Liver (tissue), 10 donors: Measurements from ENCODE around the gene ATP11C. TPM values are rescaled to one million over a fixed set of nuclear protein-coding genes. Genes with fewer than 3 reads are reported as not detected.
A peak's percentile ranks its signal among the peaks of the same experiment; 100 is the strongest.
"Not testable (repeated sequence)": the region's sequence is repeated elsewhere in the genome, so short reads cannot be mapped to it uniquely, and the experiment has no call there.

Source experiments
- DNase-seq: peaks from one replicate; pipeline ENCODE4 v3.0.0-alpha.2; 2017; ENCODE audit warnings: low spot score
- H3K27ac ChIP-seq, 2 donors: one replicate each; pipeline ENCODE4 v1.7.0; 2013; ENCODE audit warnings: inconsistent platforms in 2 of 2, low read length in 2 of 2, control low read depth in 1 of 2, low read depth in 1 of 2, mild to moderate bottlenecking in 1 of 2
- H3K27me3 ChIP-seq, 4 donors: one replicate each; pipeline versions ENCODE4 v1.6.1 to v1.7.0; 2013; ENCODE audit warnings: low read length in 3 of 4, inconsistent platforms in 1 of 4, mild to moderate bottlenecking in 1 of 4, moderate library complexity in 1 of 4; ENCODE audit not compliant: control insufficient read depth in 4 of 4, insufficient read depth in 4 of 4
- H3K36me3 ChIP-seq, 4 donors: one replicate each; pipeline versions ENCODE4 v1.6.1 to v1.7.0; 2013; ENCODE audit warnings: low read length in 3 of 4, mild to moderate bottlenecking in 3 of 4, low read depth in 1 of 4, moderate library complexity in 1 of 4; ENCODE audit not compliant: control insufficient read depth in 4 of 4, insufficient read depth in 3 of 4
- H3K4me1 ChIP-seq, 4 donors: one replicate each; pipeline versions ENCODE4 v1.6.1 to v1.7.0; 2013; ENCODE audit warnings: low read length in 3 of 4, mild to moderate bottlenecking in 3 of 4, moderate library complexity in 1 of 4; ENCODE audit not compliant: control insufficient read depth in 4 of 4, insufficient read depth in 4 of 4
- H3K4me3 ChIP-seq, 3 donors: one replicate each; pipeline versions ENCODE4 v1.6.1 to v1.7.0; 2013; ENCODE audit warnings: low read length in 3 of 3, control low read depth in 1 of 3, low read depth in 1 of 3, mild to moderate bottlenecking in 1 of 3
- H3K9ac ChIP-seq, 2 donors: one replicate each; pipeline ENCODE4 v1.7.0; 2013; ENCODE audit warnings: low read length in 2 of 2, mild to moderate bottlenecking in 2 of 2, moderate library complexity in 2 of 2, control low read depth in 1 of 2, low read depth in 1 of 2
- H3K9me3 ChIP-seq, 4 donors: one replicate each; pipeline versions ENCODE4 v1.6.1 to v1.7.0; 2013; ENCODE audit warnings: low read length in 3 of 4; ENCODE audit not compliant: control insufficient read depth in 4 of 4
- EGR1 ChIP-seq, 2 donors: IDR thresholded peaks; 2 replicates each; pipeline ENCODE4 v1.6.1; 2016 to 2018; ENCODE audit warnings: antibody characterized with exemption in 2 of 2, low read depth in 2 of 2
- FOXA1 ChIP-seq: IDR thresholded peaks from 2 replicates; pipeline ENCODE4 v1.6.1; 2016; ENCODE audit warnings: antibody characterized with exemption
- FOXA2 ChIP-seq: IDR thresholded peaks from 2 replicates; pipeline ENCODE4 v1.6.1; 2016; ENCODE audit warnings: antibody characterized with exemption
- HNF4A ChIP-seq, 2 donors: conservative IDR thresholded peaks; 2 replicates each; pipeline ENCODE4 v1.6.1; 2016; ENCODE audit warnings: antibody characterized with exemption in 2 of 2, mild to moderate bottlenecking in 2 of 2
- JUND ChIP-seq, 2 donors: IDR thresholded peaks; 2 replicates each; pipeline ENCODE4 v1.6.1; 2016; ENCODE audit warnings: antibody characterized with exemption in 2 of 2
- NR2F2 ChIP-seq: IDR thresholded peaks from 2 replicates; pipeline ENCODE4 v1.6.1; 2016; ENCODE audit warnings: antibody characterized with exemption
- RAD21 ChIP-seq, 2 donors: IDR thresholded peaks; 2 replicates each; pipeline ENCODE4 v1.6.1; 2016; ENCODE audit warnings: antibody characterized with exemption in 2 of 2, mild to moderate bottlenecking in 2 of 2
- SP1 ChIP-seq: IDR thresholded peaks from 2 replicates; pipeline ENCODE4 v1.6.1; 2018; ENCODE audit warnings: antibody characterized with exemption, mild to moderate bottlenecking
- WGBS: extraction: QIAGEN DNeasy Blood & Tissue Kit; methylation state at CpG from one replicate; pipeline ENCODE4 v1.1.7; 2013; 5-methylcytosine and 5-hydroxymethylcytosine counted together
- polyA plus RNA-seq, 2 donors: library from polyadenylated mRNA; stranded (reverse) in 1 of 2; unstranded in 1 of 2; fragments of 200-250 nt in 1 of 2; fragments of >200 nt in 1 of 2; fragmentation: Nextera tagmentation in 1 of 2; extraction: Ambion mirVana in 1 of 2; gene quantifications; one replicate each; pipeline versions ENCODE4 v1.2.1 to v1.2.3, GENCODE V29; 2013 to 2015
- small RNA-seq: library from RNA; depleted of rRNA; stranded (forward); fragments of <200 nt; gene quantifications from one replicate; pipeline ENCODE3, GENCODE V24; 2014
- total RNA-seq, 2 donors: library from RNA; depleted of rRNA; stranded (reverse); fragments of >200 nt; gene quantifications; one replicate each; pipeline ENCODE4 v1.2.3, GENCODE V29; 2014
- TF ChIP-seq, protein P1 (sequence below): fragments of 150-350 bp; IDR thresholded peaks from 2 replicates; pipeline ENCODE4 v1.5.1; 2017; ENCODE audit warnings: improper control_type of control experiment, low read depth, low read length; ENCODE audit not compliant: missing input control
- TF ChIP-seq, protein P2 (sequence below): IDR thresholded peaks from 2 replicates; pipeline ENCODE4 v1.6.1; 2016; ENCODE audit warnings: antibody characterized with exemption, mild to moderate bottlenecking
- TF ChIP-seq, protein P3 (sequence below): IDR thresholded peaks from 2 replicates; pipeline ENCODE4 v1.6.1; 2016; ENCODE audit warnings: antibody characterized with exemption
- donor health status: healthy.
- donor health status: healthy.
- donor health status: healthy.
- donor health status: healthy.
- donor health status: healthy.

The ATP11C gene
- total and polyA plus RNA-seq, 4 donors, result 11.8 to 52.1 (median 18.9) TPM

- 2% methylated on average over 23 of the region's 23 CpGs for WGBS
- peaks cover 0 to 3% (median 0%) of the 10 kb centered on the region in 4 donors for H3K27me3 ChIP-seq
- TF ChIP-seq FOXA2, result no peak
- no peak for TF ChIP-seq JUND (IDR thresholded peaks at IDR 0.05)
- TF ChIP-seq, protein P1, sequence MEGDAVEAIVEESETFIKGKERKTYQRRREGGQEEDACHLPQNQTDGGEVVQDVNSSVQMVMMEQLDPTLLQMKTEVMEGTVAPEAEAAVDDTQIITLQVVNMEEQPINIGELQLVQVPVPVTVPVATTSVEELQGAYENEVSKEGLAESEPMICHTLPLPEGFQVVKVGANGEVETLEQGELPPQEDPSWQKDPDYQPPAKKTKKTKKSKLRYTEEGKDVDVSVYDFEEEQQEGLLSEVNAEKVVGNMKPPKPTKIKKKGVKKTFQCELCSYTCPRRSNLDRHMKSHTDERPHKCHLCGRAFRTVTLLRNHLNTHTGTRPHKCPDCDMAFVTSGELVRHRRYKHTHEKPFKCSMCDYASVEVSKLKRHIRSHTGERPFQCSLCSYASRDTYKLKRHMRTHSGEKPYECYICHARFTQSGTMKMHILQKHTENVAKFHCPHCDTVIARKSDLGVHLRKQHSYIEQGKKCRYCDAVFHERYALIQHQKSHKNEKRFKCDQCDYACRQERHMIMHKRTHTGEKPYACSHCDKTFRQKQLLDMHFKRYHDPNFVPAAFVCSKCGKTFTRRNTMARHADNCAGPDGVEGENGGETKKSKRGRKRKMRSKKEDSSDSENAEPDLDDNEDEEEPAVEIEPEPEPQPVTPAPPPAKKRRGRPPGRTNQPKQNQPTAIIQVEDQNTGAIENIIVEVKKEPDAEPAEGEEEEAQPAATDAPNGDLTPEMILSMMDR, result no peak
- H3K9me3 ChIP-seq, result no peaks in the 10 kb centered on the region
- peaks cover 0 to 12% (median 1%) of the 10 kb centered on the region in 4 donors for H3K4me1 ChIP-seq
- no peak overlapping the region for H3K27ac ChIP-seq
- H3K9ac ChIP-seq, result no peak overlapping the region
- no peak for DNase-seq
- H3K36me3 ChIP-seq, result no peaks in the 10 kb centered on the region
- H3K4me3 ChIP-seq, result peak overlapping the region in 1 of 3 donors; percentile 45
These were observed 241.4 kb downstream of the ATP11C start for GRCh38 chrX:139691493-139691842.

DNA sequence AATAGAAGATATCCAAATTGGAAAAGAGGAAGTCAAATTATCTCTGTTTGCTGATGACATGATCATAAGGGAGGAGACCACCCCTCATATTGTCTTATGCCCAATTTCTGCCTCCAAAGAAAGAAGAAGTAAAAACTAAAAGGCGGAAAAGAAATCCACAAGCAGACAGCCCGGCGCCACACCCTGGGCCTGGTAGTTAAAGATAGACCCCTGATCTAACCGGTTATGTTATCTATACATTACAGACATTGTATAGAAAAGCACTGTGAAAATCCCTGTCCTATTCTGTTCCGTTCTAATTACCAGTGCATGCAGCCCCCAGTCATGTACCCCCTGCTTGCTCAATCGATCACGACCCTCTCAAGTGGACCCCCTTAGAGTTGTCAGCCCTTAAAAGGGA, 247.7 kb downstream of the ATP11C start:
- not testable (repeated sequence) for H3K9me3 ChIP-seq, H3K36me3 ChIP-seq, H3K4me1 ChIP-seq, H3K27me3 ChIP-seq, H3K9ac ChIP-seq, H3K4me3 ChIP-seq, H3K27ac ChIP-seq, DNase-seq
- WGBS, result 89% methylated on average over 7 of the region's 7 CpGs

DNA sequence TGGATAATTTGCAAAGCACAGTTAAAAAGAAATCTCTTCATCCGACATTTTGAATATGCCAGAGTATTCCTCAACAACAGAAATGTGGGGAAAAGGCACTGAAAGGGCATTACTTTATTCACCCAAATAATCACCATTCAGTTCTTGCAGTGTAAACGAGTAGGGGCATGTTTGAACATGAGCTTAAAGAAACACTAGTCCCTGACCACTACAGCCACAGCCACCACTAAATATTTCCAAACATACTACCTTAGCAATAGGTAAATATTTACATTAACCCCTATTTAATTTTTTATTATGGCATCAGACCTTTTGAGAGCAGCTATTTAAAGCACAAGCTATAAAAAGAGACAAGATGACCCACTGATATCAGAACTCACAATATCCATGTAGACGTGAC, 252.5 kb downstream of the ATP11C start:
- Histone ChIP-seq H3K36me3 (no peaks in the 10 kb centered on the region), H3K27me3 (no peaks in the 10 kb centered on the region), H3K4me1 (no peaks in the 10 kb centered on the region), H3K9me3 (peaks cover 0 to 4% (median 2%) of the 10 kb centered on the region in 4 donors), H3K27ac (no peak overlapping the region), H3K9ac (no peak overlapping the region), H3K4me3 (no peak overlapping the region)
- no peak for DNase-seq
- TF ChIP-seq, protein P2, sequence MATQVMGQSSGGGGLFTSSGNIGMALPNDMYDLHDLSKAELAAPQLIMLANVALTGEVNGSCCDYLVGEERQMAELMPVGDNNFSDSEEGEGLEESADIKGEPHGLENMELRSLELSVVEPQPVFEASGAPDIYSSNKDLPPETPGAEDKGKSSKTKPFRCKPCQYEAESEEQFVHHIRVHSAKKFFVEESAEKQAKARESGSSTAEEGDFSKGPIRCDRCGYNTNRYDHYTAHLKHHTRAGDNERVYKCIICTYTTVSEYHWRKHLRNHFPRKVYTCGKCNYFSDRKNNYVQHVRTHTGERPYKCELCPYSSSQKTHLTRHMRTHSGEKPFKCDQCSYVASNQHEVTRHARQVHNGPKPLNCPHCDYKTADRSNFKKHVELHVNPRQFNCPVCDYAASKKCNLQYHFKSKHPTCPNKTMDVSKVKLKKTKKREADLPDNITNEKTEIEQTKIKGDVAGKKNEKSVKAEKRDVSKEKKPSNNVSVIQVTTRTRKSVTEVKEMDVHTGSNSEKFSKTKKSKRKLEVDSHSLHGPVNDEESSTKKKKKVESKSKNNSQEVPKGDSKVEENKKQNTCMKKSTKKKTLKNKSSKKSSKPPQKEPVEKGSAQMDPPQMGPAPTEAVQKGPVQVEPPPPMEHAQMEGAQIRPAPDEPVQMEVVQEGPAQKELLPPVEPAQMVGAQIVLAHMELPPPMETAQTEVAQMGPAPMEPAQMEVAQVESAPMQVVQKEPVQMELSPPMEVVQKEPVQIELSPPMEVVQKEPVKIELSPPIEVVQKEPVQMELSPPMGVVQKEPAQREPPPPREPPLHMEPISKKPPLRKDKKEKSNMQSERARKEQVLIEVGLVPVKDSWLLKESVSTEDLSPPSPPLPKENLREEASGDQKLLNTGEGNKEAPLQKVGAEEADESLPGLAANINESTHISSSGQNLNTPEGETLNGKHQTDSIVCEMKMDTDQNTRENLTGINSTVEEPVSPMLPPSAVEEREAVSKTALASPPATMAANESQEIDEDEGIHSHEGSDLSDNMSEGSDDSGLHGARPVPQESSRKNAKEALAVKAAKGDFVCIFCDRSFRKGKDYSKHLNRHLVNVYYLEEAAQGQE, result no peak
- no peak for TF ChIP-seq SP1
- TF ChIP-seq EGR1 (IDR thresholded peaks at IDR 0.05; ENCODE audit: low read depth in 2 of 2), result no peak
- no peak for TF ChIP-seq NR2F2
- TF ChIP-seq, protein P3, sequence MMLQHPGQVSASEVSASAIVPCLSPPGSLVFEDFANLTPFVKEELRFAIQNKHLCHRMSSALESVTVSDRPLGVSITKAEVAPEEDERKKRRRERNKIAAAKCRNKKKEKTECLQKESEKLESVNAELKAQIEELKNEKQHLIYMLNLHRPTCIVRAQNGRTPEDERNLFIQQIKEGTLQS, result no peak
- no peak for TF ChIP-seq FOXA1
- TF ChIP-seq RAD21 (IDR thresholded peaks at IDR 0.05), result no peak
- TF ChIP-seq HNF4A (conservative IDR thresholded peaks at IDR 0.05), result no peak
- WGBS, result 64% methylated on average over 3 of the region's 3 CpGs

Small RNA genes within 50 kb of the gene (small RNA-seq; reads per million reads assigned to genes)
- gene MIR505 (3.2 reads per million, percentile 90 among the genes with 10 or more reads in this experiment), gene RF00425 (not detected), gene RF01210 (not detected), gene RNU6ATAC23P (not detected)

Other genes starting within 250 kb of the ATP11C start
- gene MCF2, start 224.9 kb downstream of the ATP11C start, total RNA-seq, result under 1 TPM; 0.05 to 0.33 TPM
- under 1 TPM; 0.03 to 0.11 TPM for gene MCF2, start 224.9 kb downstream of the ATP11C start, polyA plus RNA-seq
- under 1 TPM in 1 of 2 donors, not detected in 1; 0.08 TPM for gene CXorf66, start 32.5 kb upstream of the ATP11C start, total RNA-seq
- gene CXorf66, start 32.5 kb upstream of the ATP11C start, polyA plus RNA-seq, result under 1 TPM in 1 of 2 donors, not detected in 1; 0.28 TPM